AG04450 (cell line): ENCODE results near the gene CX3CL1. TPM values are rescaled to one million over a fixed set of nuclear protein-coding genes. Genes with fewer than 3 reads are reported as not detected.

Source experiments
- CTCF ChIA-PET: fragments of 300-600, 350-600 bp; formaldehyde crosslinking; extraction: SDS; loops from one replicate; lab custom pipeline; 2022; ENCODE audit warnings: antibody characterized with exemption, inconsistent platforms; lab: Charles Lee
- POLR2A ChIA-PET: fragments of 350-600 bp; formaldehyde crosslinking; extraction: SDS; loops from one replicate; lab custom pipeline; 2021; ENCODE audit warnings: antibody characterized with exemption, inconsistent platforms; lab: Yijun Ruan, JAX
- DNase-seq: peaks from one replicate; pipeline ENCODE4 v3.0.0-alpha.2; 2011; ENCODE audit warnings: low read depth, low spot score
- H3K27ac ChIP-seq: one replicate; pipeline ENCODE4 v1.5.1; 2012; ENCODE audit warnings: low read depth, low read length, control low read depth
- H3K27me3 ChIP-seq: one replicate; pipeline ENCODE4 v1.6.0; 2012; ENCODE audit warnings: low read length; ENCODE audit not compliant: control insufficient read depth, insufficient read depth
- H3K4me3 ChIP-seq: 2 replicates; pipeline ENCODE4 v1.5.1; 2011; ENCODE audit warnings: mild to moderate bottlenecking, low read depth, low read length, control low read depth
- H3K9me3 ChIP-seq: 2 replicates; pipeline ENCODE4 v1.5.1; 2012; ENCODE audit warnings: low read length; ENCODE audit not compliant: control insufficient read depth, insufficient read depth
- CTCF ChIP-seq: IDR thresholded peaks from 2 replicates; pipeline ENCODE4 v1.5.1; 2011; ENCODE audit warnings: low read depth, low read length, control low read depth, inconsistent platforms
- polyA plus RNA-seq: library from polyadenylated mRNA; depleted of rRNA; stranded (reverse); fragments of >200 nt; gene quantifications from 2 replicates; pipeline ENCODE4 v1.2.3, GENCODE V29; 2011

CX3CL1 gene
- polyA plus RNA-seq, 1 experiment, result 0.48 TPM

GRCh38 chr16:57382535-57383275 is 10.4 kb downstream of the CX3CL1 start:
- Histone ChIP-seq H3K27ac (no peak overlapping the region), H3K27me3 (peaks cover 22% of the 10 kb centered on the region), H3K9me3 (no peaks in the 10 kb centered on the region), H3K4me3 (no peak overlapping the region)
- TF ChIP-seq CTCF, result no peak
- DNase-seq, result no peak
- CTCF ChIA-PET, result no interaction called here
- POLR2A ChIA-PET, result no interaction called here

DNA sequence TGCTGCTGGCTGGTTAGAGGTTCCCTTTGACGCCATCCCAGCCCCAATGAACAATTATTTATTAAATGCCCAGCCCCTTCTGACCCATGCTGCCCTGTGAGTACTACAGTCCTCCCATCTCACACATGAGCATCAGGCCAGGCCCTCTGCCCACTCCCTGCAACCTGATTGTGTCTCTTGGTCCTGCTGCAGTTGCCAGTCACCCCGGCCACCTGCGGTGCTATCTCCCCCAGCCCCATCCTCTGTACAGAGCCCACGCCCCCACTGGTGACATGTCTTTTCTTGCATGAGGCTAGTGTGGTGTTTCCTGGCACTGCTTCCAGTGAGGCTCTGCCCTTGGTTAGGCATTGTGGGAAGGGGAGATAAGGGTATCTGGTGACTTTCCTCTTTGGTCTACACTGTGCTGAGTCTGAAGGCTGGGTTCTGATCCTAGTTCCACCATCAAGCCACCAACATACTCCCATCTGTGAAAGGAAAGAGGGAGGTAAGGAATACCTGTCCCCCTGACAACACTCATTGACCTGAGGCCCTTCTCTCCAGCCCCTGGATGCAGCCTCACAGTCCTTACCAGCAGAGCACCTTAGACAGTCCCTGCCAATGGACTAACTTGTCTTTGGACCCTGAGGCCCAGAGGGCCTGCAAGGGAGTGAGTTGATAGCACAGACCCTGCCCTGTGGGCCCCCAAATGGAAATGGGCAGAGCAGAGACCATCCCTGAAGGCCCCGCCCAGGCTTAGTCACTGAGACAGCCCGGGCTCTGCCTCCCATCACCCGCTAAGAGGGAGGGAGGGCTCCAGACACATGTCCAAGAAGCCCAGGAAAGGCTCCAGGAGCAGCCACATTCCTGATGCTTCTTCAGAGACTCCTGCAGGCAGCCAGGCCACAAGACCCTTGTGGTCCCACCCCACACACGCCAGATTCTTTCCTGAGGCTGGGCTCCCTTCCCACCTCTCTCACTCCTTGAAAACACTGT is 11.3 kb downstream of the CX3CL1 start:
- Histone ChIP-seq H3K27me3 (peaks cover 24% of the 10 kb centered on the region), H3K9me3 (no peaks in the 10 kb centered on the region), H3K27ac (no peak overlapping the region), H3K4me3 (no peak overlapping the region)
- CTCF ChIA-PET, result no interaction called here
- no peak for TF ChIP-seq CTCF
- DNase-seq, result no peak
- POLR2A ChIA-PET, result no interaction called here

- Histone ChIP-seq H3K27ac (no peak overlapping the region), H3K27me3 (peaks cover 25% of the 10 kb centered on the region), H3K4me3 (no peak overlapping the region), H3K9me3 (no peaks in the 10 kb centered on the region)
- CTCF ChIA-PET, result no interaction called here
- DNase-seq, result no peak
- TF ChIP-seq CTCF, result no peak
- POLR2A ChIA-PET, result no interaction called here
Observed at GRCh38 chr16:57384248-57385070, 12.2 kb downstream of the CX3CL1 start.

DNA sequence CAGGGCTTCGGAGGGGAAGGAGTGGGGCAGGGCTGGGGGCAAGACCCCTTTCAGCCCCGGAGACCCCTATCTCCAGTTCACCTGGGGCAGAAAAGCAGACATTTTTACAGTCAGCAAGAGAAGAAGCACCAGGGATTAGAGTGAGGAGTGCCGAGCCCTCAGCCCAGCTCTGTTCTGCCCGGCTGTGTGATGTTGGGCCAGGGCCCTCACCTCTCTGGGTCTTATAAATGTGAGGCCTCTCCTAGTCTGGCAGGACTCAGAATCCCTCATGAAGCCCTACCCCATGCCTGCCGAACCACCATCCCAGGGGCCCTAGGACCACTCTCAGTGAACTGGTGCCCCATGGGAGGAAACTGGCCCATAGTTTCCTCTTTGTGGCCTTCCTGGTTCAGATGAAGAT is 12.8 kb downstream of the CX3CL1 start:
- TF ChIP-seq CTCF, result no peak
- Histone ChIP-seq H3K9me3 (no peaks in the 10 kb centered on the region), H3K27me3 (peaks cover 31% of the 10 kb centered on the region), H3K4me3 (no peak overlapping the region), H3K27ac (no peak overlapping the region)
- ChIA-PET CTCF (no interaction called here), POLR2A (no interaction called here)
- DNase-seq, result no peak
